ENCODE measurements around the gene LRRC74A. TPM values are rescaled to one million over a fixed set of nuclear protein-coding genes. Genes with fewer than 3 reads are reported as not detected.

LRRC74A gene
- polyA plus RNA-seq, 1 of the 3 experiments (the other 2 are of a cell fraction) = not detected

- Histone ChIP-seq H3K4me2 (no peak overlapping the region), H3F3A (replicated peaks; ENCODE audit: insufficient read depth) (no peaks in the 10 kb centered on the region), H3K4me1 (ENCODE audit: control insufficient read depth in 1 of 2, insufficient read depth in 2 of 2, low read depth in 1 of 2, low read length in 1 of 2) (no peaks in the 10 kb centered on the region), H3K4me3 (ENCODE audit: low read depth in 2 of 2, low read length in 1 of 2) (no peak overlapping the region), H3K9me2 (no peaks in the 10 kb centered on the region), H3K79me2 (ENCODE audit: insufficient read depth) (no peaks in the 10 kb centered on the region), H3K36me3 (replicated peaks in 1 of 2; ENCODE audit: control insufficient read depth in 1 of 2, insufficient read depth in 2 of 2, low read length in 1 of 2) (no peaks in the 10 kb centered on the region), H3K27ac (ENCODE audit: low read depth in 2 of 2, low read length in 1 of 2) (no peak overlapping the region), H3K27me3 (ENCODE audit: insufficient read depth) (peaks cover 18% of the 10 kb centered on the region; the same call in 1 of the 2 replicates), H3K9ac (no peak overlapping the region), H4K20me1 (ENCODE audit: insufficient read depth) (no peaks in the 10 kb centered on the region), H2AFZ (ENCODE audit: low read depth) (no peak overlapping the region), H3K9me3 (no peaks in the 10 kb centered on the region)
- POLR2A ChIA-PET = no interaction called here
- WGBS (ENCODE audit: low lambda C conversion rate) = 53% methylated on average over 2 of the region's 2 CpGs
- CTCF ChIA-PET = no interaction called here
- TF ChIP-seq USF2 (IDR thresholded peaks at IDR 0.05; ENCODE audit: borderline replicate concordance, low read depth, low read length) = no peak
- no peak for TF ChIP-seq REST (IDR thresholded peaks at IDR 0.05; ENCODE audit: low read depth, low read length)
- TF ChIP-seq JUND (IDR thresholded peaks at IDR 0.05) = no peak
- no peak for TF ChIP-seq ZBTB33 (IDR thresholded peaks at IDR 0.05; ENCODE audit: borderline replicate concordance, low read depth)
- no peak for TF ChIP-seq MEF2A (IDR thresholded peaks at IDR 0.05; ENCODE audit: borderline replicate concordance, low read depth)
- no peak for TF ChIP-seq TAF1 (IDR thresholded peaks at IDR 0.05; ENCODE audit: borderline replicate concordance, low read depth, low read length)
- no peak for TF ChIP-seq CHD2 (IDR thresholded peaks at IDR 0.05; ENCODE audit: low read length, partially characterized antibody)
- no peak for TF ChIP-seq NFIC (IDR thresholded peaks at IDR 0.05; ENCODE audit: borderline replicate concordance)
- TF ChIP-seq YY1 (IDR thresholded peaks at IDR 0.05; ENCODE audit: low read depth) = no peak
- TF ChIP-seq MAX (IDR thresholded peaks at IDR 0.05; ENCODE audit: low read depth) = no peak
- no peak for TF ChIP-seq RAD21 (IDR thresholded peaks at IDR 0.05; ENCODE audit: low read length)
- TF ChIP-seq FOXJ3 (CRISPR knock-in tag; IDR thresholded peaks at IDR 0.05) = no peak
- no peak for TF ChIP-seq RCOR1 (IDR thresholded peaks at IDR 0.05; ENCODE audit: low read length)
- no peak for TF ChIP-seq SIN3A (IDR thresholded peaks at IDR 0.05; ENCODE audit: borderline replicate concordance, low read depth, low read length)
- TF ChIP-seq TCF12 (IDR thresholded peaks at IDR 0.05) = no peak
- TF ChIP-seq GABPA (IDR thresholded peaks at IDR 0.05; ENCODE audit: low read depth) = no peak
- TF ChIP-seq GATA2 (CRISPR knock-in tag; IDR thresholded peaks at IDR 0.05) = no peak
- TF ChIP-seq NRF1 (IDR thresholded peaks at IDR 0.05; ENCODE audit: low read depth, low read length) = no peak
- TF ChIP-seq FOXM1 (IDR thresholded peaks at IDR 0.05; ENCODE audit: low read depth) = no peak
- DNase-seq = no peak
Measured at GRCh38 chr14:76820700-76821099, 5.5 kb upstream of the LRRC74A start.

Measured in SK-N-SH (cell line).